GM18873 (cell line): Measurements from ENCODE around the gene ST8SIA2.

Source experiments
- ATAC-seq: cut with Tn5 transposase; IDR thresholded peaks from one replicate; pipeline ENCODE4 v1.9.1; 2021; ENCODE audit warnings: mild to moderate bottlenecking, moderate library complexity, moderate number of reproducible peaks; ENCODE audit not compliant: unreplicated experiment, low FRiP score

ST8SIA2 gene

GRCh38 chr15:92430069-92430440 lies 36.4 kb downstream of the ST8SIA2 start:
- ATAC-seq, result no peak

GRCh38 chr15:92435145-92435544 lies 41.5 kb downstream of the ST8SIA2 start:
- ATAC-seq, result no peak

DNA sequence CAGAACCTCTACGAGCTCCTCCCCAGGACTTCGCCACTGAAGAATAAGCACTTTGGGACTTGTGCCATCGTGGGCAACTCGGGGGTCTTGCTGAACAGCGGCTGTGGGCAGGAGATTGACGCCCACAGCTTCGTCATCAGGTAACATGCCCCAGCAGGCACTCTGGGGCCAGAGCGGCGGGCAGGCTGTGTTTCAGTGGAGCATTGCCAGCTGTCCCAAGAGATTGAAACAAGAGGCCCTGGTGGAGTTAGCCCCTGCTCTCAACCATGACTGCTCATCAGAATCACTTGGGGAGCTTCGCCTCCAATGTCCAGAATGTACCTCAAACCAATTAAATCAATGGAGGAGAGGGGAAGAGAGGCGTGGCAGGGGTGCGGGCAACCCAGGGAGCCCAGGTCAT lies 44.8 kb downstream of the ST8SIA2 start:
- ATAC-seq, result no peak

GRCh38 chr15:92443381-92443780 lies 49.7 kb downstream of the ST8SIA2 start:
- no peak for ATAC-seq

GRCh38 chr15:92444631-92445030 lies 51.0 kb downstream of the ST8SIA2 start:
- no peak for ATAC-seq

GRCh38 chr15:92448370-92448769 lies 54.7 kb downstream of the ST8SIA2 start:
- no peak for ATAC-seq

GRCh38 chr15:92449476-92449875 lies 55.8 kb downstream of the ST8SIA2 start:
- ATAC-seq, result no peak

DNA sequence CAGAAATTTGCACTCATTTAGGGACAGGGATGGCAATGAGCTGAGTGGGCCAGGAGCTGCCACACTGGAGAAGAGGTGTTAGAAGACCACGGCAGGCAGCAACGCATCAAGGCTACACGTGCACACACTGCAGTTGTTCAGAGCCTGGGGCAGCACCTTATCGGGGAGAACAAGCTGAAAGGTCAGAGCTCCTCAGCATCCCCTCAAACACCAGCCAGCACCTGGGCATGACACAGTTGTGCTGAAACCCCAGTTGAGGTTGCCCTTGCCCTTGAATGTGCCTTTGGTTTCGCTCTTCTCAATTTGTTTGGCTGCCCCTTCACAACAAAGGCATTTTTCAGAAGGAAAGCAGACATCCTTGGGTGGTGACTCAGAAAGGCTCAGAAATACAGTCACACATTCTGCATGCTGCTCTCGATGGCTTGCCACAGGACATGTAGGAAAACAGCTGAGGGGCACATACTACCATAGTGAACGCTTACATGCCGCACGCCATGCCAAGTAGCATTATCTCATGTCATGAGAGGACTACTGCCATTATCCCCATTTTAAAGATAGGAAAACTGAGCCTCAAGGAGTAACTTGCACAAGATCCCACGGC lies 57.6 kb downstream of the ST8SIA2 start:
- no peak for ATAC-seq

DNA sequence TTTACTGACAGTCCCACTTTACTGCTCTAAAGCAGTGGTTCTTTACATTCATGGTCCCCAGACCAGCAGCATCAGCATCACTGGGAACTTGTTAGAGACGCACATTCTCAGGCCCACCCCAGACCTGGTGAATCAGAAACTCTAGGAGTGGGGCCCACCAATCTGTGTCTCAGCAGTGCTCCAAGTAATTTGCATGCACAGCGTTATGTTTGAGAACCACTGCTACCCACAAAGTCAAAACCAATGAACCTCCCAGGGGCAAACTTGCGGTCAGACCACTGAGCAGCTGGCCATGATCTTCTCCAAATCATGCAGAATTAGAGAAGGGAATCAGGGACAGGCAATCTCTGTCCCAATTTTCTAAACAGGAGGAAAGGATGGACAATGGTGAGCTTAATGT lies 58.5 kb downstream of the ST8SIA2 start:
- ATAC-seq, result no peak

- no peak for ATAC-seq
These were observed 59.9 kb downstream of the ST8SIA2 start for GRCh38 chr15:92453607-92454006.

- no peak for ATAC-seq
These were observed 60.9 kb downstream of the ST8SIA2 start for GRCh38 chr15:92454555-92455105.

DNA sequence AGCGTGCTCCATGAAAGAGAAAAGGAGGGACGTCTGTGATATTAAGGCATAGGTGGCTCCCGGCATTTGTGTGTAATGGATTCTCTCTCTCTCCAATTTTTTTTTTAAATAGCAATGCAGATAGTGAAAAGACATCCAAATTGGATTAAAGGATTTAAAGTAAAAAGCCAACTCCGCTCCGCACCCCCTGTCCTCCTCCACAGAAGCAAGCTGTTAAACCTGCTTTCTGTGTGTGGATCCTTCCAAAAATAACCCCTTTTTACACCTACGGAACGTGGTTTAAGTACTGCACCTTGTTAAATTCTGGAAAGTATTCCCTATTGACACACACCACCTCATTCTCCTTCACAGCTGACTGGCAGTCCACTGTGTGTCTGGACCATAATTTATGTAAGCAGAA lies 61.6 kb downstream of the ST8SIA2 start:
- no peak for ATAC-seq

DNA sequence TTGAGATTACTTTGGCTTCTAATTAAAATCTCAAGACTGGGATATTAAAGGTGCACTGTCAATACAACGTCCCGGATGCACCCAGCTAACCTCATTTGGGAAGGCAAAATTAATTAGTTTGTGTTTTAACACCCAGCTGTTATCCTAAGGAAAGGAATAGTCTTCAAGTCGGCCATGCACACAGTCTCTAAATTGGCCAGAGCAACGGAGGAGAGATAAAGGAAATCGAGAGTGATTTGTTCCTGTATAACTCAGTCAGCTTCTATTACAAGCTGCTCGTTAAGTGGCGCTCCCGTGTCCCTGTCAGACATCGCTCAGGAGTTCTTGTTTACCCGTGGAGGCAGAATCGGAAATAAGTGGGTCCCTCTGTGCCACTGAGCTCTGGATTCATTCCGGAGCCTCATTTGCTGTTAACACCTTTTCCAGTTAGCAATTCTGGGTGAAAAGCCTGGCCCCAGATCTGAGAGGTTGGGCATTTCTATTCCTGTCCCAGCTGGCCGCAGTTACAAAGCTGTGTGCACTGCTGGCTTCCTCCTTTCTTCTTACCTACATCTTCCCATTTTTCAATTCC lies 63.9 kb downstream of the ST8SIA2 start:
- no peak for ATAC-seq

GRCh38 chr15:92460023-92460422 lies 66.3 kb downstream of the ST8SIA2 start:
- ATAC-seq, result no peak

DNA sequence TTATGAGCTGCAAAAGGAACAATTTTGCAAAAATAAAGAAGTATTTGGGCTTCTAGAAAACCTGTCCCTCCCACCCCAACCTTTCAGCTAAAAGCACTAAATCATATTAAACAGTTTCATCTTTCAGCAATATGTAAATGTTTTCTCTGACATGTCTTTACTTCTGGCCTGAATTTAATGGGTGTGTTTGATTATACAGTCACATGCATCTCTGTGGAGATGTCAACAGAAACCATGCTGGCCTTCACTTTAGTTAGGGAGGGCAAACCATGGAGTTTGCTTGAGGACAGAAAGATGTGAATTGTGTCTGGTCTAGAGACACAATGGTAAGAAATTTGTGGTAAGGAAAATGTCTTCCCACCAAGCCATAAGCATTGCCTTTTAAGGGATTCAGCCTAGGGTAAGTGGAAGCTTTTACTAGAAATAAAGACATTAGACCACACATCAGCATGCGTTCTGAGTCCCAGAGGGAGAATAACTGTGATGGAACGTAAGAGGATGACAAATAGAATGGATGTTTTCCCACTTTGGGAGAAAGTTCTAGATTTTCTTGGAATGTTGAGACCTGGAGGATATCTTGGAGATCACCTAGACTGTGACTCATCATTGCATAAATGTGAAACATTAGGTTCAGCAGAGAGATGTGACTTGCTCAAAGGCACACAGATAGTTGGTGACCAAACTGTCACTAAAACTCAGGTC lies 68.9 kb downstream of the ST8SIA2 start:
- no peak for ATAC-seq

GRCh38 chr15:92463352-92463751 lies 69.7 kb downstream of the ST8SIA2 start:
- ATAC-seq, result no peak

GRCh38 chr15:92463826-92464225 lies 70.1 kb downstream of the ST8SIA2 start:
- no peak for ATAC-seq

DNA sequence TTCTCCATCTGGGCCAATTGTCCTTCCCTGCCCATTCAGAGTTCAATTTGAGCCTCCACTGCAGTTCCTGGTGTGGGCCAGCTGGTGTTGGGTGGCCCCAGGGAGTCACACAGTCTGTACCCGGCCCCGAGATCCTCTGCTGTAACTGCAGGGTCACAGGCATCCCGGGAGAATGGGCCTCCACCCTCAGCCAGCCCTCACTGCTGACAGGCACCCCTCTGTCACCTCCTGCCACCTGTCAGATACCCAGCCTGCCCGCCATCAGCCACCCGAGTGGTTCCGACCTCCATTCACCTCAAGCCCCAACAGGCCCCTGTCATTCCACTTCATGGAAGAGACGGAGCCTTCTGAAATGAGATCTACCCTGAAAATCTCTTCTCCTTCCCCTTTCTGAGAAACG lies 73.2 kb downstream of the ST8SIA2 start:
- ATAC-seq, result no peak

DNA sequence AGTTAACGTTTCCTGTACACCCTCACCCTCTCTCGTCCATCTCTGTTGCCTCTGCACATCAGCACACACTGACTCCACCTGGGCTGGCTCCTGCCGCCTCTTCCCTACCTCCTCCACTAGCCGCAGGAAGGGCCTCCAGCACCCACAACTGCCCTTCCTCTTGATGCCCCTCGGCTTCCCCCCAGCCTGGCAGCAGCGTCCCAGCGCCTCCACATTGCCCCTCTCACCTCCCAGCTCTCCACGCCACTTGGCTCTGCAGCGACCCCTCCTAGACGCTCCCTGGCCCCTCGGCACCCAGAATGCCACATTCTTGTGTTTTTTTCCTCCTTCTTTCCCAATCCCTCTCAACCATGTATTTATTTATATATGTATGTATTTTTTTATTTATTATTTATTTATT lies 73.6 kb downstream of the ST8SIA2 start:
- ATAC-seq, result no peak

DNA sequence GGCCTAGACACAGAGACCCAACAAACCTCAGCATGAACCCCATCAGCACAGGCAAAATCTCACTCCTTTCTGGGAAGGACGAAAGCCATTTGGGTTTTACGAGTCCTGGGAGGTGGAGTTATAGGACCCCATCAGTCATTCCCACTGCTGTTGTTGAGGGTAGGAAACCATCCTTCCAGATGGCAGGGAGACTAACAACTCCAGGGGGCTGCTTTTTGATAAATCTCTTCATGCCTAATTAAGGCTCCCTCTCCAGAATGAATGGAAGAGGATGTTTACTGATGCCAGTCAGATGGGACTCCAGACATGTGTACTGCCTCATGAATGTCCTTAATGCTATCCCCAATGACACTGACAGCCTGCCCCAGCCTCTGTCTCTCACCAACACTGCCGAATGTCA lies 75.3 kb downstream of the ST8SIA2 start:
- ATAC-seq, result no peak

DNA sequence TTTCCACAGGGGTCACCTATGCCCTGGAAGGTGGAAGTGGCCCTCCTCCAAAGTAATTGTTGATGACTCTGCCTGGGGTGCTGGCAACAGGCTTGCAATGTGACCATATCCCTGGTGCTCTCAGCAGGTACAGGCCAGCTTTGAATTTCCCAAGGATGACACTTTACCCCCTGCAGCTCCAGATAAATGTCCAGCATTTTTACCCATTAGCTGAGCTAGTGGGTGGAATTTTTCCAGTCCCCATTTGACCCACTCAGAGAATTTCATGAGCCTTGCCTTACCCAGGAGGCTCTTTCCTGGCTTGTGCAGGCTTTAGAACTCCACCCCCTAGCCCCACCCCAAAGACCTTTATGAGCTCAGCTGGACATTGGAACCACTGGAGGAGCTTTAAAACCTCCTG lies 77.6 kb downstream of the ST8SIA2 start:
- no peak for ATAC-seq

- ATAC-seq, result no peak
These were observed 80.1 kb downstream of the ST8SIA2 start for GRCh38 chr15:92473756-92474155.
